HepG2 (cell line): ENCODE measurements around the gene TPCN2. TPM values are rescaled to one million over a fixed set of nuclear protein-coding genes. Genes with fewer than 3 reads are reported as not detected.
A peak's percentile ranks its signal among the peaks of the same experiment; 100 is the strongest.

Source experiments
- TGIF2 ChIP-seq: IDR thresholded peaks from 2 replicates; pipeline ENCODE4 v1.6.1; 2016; ENCODE audit warnings: control low read depth, missing compliant biosample characterization
- microRNA counts: library from miRNA; unstranded; fragments of <30 nt; microRNA quantifications from one replicate; lab custom pipeline; 2015
- microRNA-seq: library from miRNA; unstranded; fragments of <30 nt; microRNA quantifications from one replicate; pipeline ENCODE4, GENCODE V29; 2020
- polyA plus RNA-seq, 8 experiments: library from polyadenylated mRNA; depleted of rRNA in 3 of 8; stranded (reverse) in 7 of 8; unstranded in 1 of 8; fragments of >200 nt; fragmentation: Illumina TruSeq in 4 of 8; extraction: Trizol in 4 of 8; gene quantifications; 2 replicates each; pipeline versions ENCODE4 v1.2.1 to v1.2.3, GENCODE V29; 2011 to 2016; ENCODE audit warnings: low read depth in 4 of 8, missing spikeins in 1 of 8, mixed read lengths in 1 of 8; ENCODE audit not compliant: insufficient read depth in 1 of 8
- small RNA-seq, 3 experiments: library from RNA; depleted of rRNA; stranded (forward); fragments of <200 nt; gene quantifications; one replicate each; pipeline ENCODE3, GENCODE V24; 2012; ENCODE audit warnings: low read depth in 2 of 3, low replicate concordance in 1 of 3; ENCODE audit not compliant: insufficient read length in 3 of 3, insufficient read depth in 2 of 3
- total RNA-seq, 5 experiments: library from RNA; depleted of rRNA; stranded (reverse); fragments of >200 nt; fragmentation: Illumina TruSeq; extraction: Trizol; gene quantifications; 2 replicates each; pipeline ENCODE4 v1.2.3, GENCODE V29; 2016; ENCODE audit warnings: low read depth in 1 of 5

Gene TPCN2
- total and polyA plus RNA-seq, 2 of the 13 experiments (the other 11 are each of a cell fraction or from before 2014, with no cell fraction given) = 5.6 to 5.9 TPM

DNA sequence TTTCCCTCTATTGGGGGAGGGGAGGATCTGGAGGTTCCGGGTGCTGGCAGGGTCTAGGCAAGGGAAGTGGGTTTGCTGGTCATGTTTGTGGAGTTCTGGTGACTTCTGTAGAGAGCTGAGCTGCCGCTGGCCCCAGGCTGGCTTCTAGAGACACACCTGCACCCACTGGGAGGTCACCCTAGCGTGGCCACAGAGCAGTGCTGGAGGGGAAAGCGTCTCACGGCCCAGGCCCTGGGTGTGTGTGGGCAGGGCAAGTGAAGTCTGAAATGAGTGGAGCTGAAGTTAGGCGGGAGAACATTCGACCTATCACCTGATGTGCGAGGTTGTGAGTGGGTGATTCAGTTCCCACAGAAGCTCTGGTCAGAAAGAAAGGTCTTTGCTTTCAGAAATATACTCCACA is 134.9 kb downstream of the TPCN2 start (continued):
- no peak for TF ChIP-seq TGIF2

MicroRNAs within 50 kb of the gene (microRNA counts, 767-probe panel; counts per million panel counts)
- microRNA hsa-miR-3164 (lab: Ali Mortazavi, UCI) = not detected

Small RNA genes lying within 50 kb of the gene (microRNA-seq; reads per million reads assigned to microRNA genes)
- 1.7 reads per million, percentile 3 among the genes with 10 or more reads in this experiment for gene MIR3164

Small RNA genes lying within 50 kb of the gene (small RNA-seq; reads per million reads assigned to genes)
- gene MIR3164 = 0 to 1.9 (median 0.33) reads per million in 3 experiments

Other genes starting within 250 kb of the TPCN2 start
- 5.9 and 7.0 TPM in 2 replicates for gene CPT1A, start 207.0 kb upstream of the TPCN2 start, total RNA-seq (2016; rRNA removed; fragmentation: Illumina TruSeq; extraction: Trizol)
- gene CPT1A, start 207.0 kb upstream of the TPCN2 start, polyA plus RNA-seq (2011; rRNA removed) = 7.1 and 14.3 TPM in 2 replicates
- gene MRPL21, start 145.1 kb upstream of the TPCN2 start, total RNA-seq (2016; rRNA removed; fragmentation: Illumina TruSeq; extraction: Trizol) = 100 and 128 TPM in 2 replicates
- 56.3 and 61.5 TPM in 2 replicates for gene MRPL21, start 145.1 kb upstream of the TPCN2 start, polyA plus RNA-seq (2011; rRNA removed)
- 5.9 and 9.9 TPM in 2 replicates for gene IGHMBP2, start 145.0 kb upstream of the TPCN2 start, total RNA-seq (2016; rRNA removed; fragmentation: Illumina TruSeq; extraction: Trizol)
- 8.9 and 11.4 TPM in 2 replicates for gene IGHMBP2, start 145.0 kb upstream of the TPCN2 start, polyA plus RNA-seq (2011; rRNA removed)
- gene MRGPRD, start 67.9 kb upstream of the TPCN2 start, total RNA-seq (2016; rRNA removed; fragmentation: Illumina TruSeq; extraction: Trizol) = not detected in 2 replicates
- not detected in 2 replicates for gene MRGPRD, start 67.9 kb upstream of the TPCN2 start, polyA plus RNA-seq (2011; rRNA removed)
- not detected in 2 replicates for gene MRGPRF, start 35.7 kb upstream of the TPCN2 start, total RNA-seq (2016; rRNA removed; fragmentation: Illumina TruSeq; extraction: Trizol)
- not detected in 2 replicates for gene MRGPRF, start 35.7 kb upstream of the TPCN2 start, polyA plus RNA-seq (2011; rRNA removed)
- 0.40 TPM in 1 of 2 replicates, not detected in the other for gene SMIM38, start 107.0 kb downstream of the TPCN2 start, total RNA-seq (2016; rRNA removed; fragmentation: Illumina TruSeq; extraction: Trizol)
- gene SMIM38, start 107.0 kb downstream of the TPCN2 start, polyA plus RNA-seq (2011; rRNA removed) = 0.30 and 0.42 TPM in 2 replicates
- gene MYEOV, start 245.2 kb downstream of the TPCN2 start, total RNA-seq (2016; rRNA removed; fragmentation: Illumina TruSeq; extraction: Trizol) = 0.17 and 0.33 TPM in 2 replicates
- gene MYEOV, start 245.2 kb downstream of the TPCN2 start, polyA plus RNA-seq (2011; rRNA removed) = 1.6 and 1.8 TPM in 2 replicates